GM08714 (cell line): ENCODE results near the gene CIP2A.
"Not testable (repeated sequence)": the region's sequence is repeated elsewhere in the genome, so short reads cannot be mapped to it uniquely, and the experiment has no call there.

Source experiments
- H3K4me3 ChIP-seq: fragments of 200-500 bp; sonication (Bioruptor generic); 2 replicates; pipeline ENCODE4 v1.5.1; 2014; ENCODE audit warnings: mild to moderate bottlenecking, low read length, inconsistent platforms
- ZNF274 ChIP-seq: IDR thresholded peaks from 2 replicates; pipeline ENCODE4 v1.6.1; 2012; ENCODE audit warnings: mild to moderate bottlenecking, low read depth, low read length

CIP2A gene

DNA sequence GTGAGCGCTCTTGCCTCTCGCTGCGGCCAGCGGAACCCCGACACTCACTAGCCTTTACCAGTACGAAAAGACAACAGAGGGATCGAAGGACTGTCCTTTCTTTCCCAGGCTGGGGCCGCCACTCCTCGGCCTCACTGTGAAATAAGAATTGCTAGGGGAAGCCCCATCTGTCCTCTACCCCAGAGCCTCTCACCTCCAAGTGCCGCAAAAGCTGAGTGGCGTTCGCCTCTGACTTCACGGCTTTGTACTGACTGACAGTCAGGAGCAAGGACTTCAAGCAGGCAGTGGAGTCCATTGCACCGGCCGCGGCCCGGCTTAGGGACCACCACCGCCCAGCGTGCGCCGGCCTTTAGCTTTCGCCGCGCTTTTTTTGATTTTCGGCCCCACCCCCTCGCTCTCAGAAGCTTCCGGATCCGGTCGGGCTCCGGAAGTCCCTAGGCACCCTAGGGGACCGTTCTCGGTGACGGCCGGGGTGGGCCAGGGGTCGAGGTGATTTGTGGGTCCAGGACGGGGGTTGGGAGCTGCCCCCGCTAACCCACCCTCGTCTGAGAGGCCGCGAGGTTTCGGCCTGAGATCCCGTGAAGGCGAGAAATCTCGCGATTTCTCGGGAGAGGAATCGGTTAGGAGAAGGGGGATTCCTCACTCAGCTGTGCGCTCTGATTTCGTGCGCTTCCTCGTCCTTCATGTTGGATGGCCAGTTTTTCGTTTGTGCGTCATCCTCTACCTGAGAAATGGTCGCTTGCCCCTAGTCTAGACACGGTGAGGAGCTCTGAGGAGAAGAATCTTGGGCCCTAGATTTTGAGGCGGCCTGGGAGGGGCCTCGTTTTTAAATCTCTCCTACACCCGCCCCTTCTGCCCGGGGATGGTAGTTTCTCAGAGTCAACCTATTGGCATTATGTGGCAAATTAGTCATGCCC lies at the start of gene CIP2A, which contains the start of gene DZIP3:
TSS of gene CIP2A (minus strand) at position 358 of the 917 bp plus-strand sequence. CDS start at position 295, 63 bp downstream.
TSS of gene DZIP3 (plus strand) at position 642 of the 917 bp plus-strand sequence. CDS start 15,685 bp downstream, outside the sequence.
- H3K4me3 ChIP-seq, result peak within 1 kb of the TSS; percentile 89
- TF ChIP-seq ZNF274, result no peak

DNA sequence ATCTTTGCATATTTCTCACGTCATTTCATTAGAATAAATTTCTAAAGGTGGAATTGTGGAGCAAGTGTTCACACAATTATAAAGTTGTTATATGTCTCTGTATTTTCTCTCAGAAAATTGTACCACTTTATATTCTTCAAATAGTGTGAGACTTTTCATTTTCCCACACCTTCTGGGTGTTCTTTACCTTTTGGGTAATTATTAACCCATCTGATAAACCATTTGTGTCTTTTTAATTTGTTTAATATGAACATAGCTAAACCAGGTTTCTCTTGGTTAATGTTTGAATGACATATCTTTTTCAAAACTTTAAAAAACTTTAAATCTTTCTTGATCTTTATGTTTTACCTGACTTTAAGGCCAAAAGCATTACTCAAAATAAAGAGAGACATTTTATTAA lies 40.7 kb upstream of the CIP2A start:
- no peak for TF ChIP-seq ZNF274
- no peak overlapping the region for H3K4me3 ChIP-seq

DNA sequence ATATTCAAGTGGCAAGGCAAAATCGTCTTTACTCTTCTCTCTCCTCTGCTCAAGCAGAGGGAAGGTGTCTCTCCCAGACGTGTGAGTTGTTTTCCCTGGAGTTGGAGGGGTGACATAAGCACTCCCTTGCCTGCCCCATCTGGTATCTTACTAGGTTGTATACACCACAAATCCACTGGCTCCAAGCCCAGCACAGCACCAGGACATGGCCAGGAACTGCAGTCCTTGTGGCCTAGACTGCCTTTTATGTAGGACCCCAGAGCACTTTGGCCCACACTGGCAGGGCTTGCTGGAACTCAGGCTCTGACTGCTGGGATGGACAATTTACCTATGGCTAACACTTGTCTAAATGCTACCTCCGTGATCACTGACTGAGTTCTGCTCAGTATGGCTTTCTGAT lies 34.3 kb upstream of the CIP2A start:
- TF ChIP-seq ZNF274, result no peak
- no peak overlapping the region for H3K4me3 ChIP-seq

DNA sequence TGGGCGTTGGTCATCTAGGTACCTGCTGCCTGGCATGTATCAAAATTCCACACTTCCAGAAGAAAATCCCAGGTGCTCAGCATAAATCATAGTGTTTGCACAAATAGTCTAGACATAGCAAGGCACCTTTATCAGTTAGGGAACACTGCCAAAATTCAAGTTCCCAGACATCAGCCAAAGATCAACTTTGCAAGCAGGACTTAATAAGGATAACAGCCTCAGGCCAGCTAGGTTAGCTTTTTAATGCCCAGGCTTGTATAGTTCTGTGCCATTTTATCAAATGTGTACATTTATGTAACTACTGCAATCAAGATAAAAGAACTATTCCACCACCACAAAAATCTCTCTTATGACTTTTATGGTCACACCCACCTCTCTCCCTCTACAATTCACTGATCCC lies 31.0 kb upstream of the CIP2A start:
- no peak for TF ChIP-seq ZNF274
- no peak overlapping the region for H3K4me3 ChIP-seq

DNA sequence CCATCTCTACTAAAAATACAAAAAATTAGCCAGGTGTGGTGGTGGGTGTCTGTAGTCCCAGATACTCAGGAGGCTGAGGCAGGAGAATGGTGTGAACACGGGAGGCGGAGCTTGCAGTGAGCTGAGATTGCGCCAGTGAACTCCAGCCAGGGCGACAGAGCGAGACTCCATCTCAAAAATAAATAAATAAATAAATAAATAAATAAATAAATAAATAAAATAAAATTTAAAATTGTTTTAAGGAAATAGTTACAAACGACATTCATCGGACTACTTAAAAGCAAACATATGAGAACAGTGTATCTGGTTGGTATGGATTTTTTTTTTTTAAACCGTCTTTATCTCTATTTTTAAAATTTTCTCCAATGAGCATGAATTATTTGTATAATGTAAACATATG lies 26.9 kb upstream of the CIP2A start:
- not testable (repeated sequence) for H3K4me3 ChIP-seq

DNA sequence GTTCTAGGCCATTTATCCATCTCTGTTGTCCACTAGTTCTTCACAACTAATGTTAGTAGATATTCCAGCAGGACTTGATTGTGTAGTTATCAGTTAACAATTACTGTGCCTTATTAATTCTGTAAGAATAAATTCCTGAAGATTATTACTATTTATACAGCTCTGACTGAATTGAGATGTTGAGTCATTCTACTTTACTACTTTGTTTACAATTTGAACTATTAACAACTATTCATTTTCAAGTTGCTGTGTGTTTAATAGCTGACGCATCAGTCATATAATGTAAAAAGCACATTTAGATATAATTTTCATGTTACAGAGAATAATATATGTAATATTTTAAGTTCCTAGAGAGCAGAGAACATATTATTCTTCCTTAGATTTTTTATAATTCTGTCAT lies 21.4 kb upstream of the CIP2A start:
- no peak overlapping the region for H3K4me3 ChIP-seq
- no peak for TF ChIP-seq ZNF274

DNA sequence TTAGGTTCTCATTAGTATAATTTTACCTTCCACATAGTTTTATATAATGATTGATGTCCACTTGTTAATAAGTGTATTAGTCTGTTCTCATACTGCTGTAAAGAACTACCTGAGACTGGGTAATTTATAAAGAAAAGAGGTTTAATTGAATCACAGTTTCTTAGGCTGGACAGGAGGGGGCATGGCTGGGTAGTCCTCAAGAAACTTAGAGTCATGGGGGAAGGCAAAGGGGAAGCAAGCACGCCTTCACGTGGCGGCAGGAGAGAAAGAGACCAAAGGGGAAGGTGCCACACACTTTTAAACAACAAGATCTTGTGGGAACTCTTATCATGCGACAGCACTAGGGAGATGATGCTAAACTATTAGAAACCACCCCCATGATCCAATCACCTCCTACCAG lies 19.5 kb upstream of the CIP2A start:
- H3K4me3 ChIP-seq, result no peak overlapping the region
- no peak for TF ChIP-seq ZNF274

DNA sequence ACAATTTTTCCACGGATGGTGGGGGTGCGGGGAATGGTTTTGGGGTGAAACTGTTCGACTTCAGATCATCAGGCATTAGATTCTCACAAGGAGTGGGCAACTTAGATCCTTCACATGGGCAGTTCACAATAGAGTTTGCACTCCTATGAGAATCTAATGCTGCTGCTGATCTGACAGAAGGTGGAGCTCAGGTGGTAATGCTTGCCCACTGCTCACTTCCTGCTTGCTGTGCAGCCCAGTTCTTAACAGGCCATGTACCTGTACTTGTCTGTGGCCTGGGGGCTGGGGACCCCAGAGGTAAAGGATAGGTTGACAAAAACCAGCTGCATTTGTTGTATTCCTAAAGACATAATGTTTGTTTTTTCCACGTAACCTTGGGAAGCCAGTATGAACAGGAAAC lies 16.3 kb upstream of the CIP2A start:
- no peak overlapping the region for H3K4me3 ChIP-seq
- TF ChIP-seq ZNF274, result no peak

DNA sequence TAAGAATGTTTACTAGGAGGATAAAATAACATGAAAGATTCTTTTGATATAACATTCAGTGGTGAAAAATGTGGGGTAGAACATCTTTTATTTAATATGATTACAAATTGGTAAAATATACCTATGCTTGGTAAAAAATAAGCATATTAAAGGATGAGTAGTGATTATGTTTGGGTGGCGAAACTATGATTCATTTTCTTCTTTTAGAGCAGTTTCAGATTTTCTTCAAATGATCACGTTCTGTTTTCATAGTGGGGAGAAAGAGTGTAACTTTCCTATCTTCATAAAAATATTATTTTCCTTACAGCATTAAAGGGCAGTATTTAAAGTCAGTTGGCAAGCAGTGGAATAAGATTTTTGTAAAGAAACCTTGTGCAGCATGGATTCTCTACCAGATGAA lies 15.8 kb upstream of the CIP2A start:
- TF ChIP-seq ZNF274, result no peak
- H3K4me3 ChIP-seq, result no peak overlapping the region

DNA sequence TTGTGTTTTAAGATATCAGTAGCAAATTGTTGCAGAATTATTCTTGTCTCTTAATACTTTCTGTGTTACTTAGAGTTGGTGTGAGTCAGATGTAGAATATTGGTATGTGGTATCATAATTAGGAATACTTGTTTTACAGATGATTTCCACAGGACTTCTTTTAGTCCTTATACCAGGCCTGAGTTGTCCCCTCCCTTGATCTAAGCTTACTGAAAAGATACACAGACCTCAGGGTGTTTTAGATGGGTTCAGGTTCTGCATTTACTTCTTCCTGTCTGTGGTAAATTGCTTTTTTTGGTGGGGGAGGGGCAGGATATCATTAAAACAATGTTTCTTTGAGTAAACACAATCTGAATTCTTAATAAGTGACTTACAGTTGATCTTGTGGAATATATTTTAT lies 14.5 kb upstream of the CIP2A start:
- TF ChIP-seq ZNF274, result no peak
- no peak overlapping the region for H3K4me3 ChIP-seq

DNA sequence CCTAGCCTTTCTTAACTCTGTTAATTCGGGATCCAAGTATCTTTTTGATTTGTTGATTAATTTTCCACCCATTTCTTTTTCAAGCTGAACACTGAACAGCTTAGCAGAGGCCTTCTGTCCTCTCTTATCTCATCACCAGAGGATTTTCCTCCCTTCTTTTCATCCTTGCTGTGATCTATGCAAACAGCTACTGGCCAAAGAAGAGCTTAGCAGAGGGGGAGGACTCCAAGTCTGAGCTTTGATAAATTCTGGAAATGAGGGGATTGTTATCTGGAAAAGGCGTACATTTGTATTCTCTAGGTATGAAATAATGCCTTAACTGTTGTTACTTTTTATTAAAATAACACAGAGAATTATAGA lies 13.7 kb upstream of the CIP2A start:
- peak overlapping the region; percentile 18; the same call in 1 of the 2 replicates for H3K4me3 ChIP-seq
- TF ChIP-seq ZNF274, result no peak

DNA sequence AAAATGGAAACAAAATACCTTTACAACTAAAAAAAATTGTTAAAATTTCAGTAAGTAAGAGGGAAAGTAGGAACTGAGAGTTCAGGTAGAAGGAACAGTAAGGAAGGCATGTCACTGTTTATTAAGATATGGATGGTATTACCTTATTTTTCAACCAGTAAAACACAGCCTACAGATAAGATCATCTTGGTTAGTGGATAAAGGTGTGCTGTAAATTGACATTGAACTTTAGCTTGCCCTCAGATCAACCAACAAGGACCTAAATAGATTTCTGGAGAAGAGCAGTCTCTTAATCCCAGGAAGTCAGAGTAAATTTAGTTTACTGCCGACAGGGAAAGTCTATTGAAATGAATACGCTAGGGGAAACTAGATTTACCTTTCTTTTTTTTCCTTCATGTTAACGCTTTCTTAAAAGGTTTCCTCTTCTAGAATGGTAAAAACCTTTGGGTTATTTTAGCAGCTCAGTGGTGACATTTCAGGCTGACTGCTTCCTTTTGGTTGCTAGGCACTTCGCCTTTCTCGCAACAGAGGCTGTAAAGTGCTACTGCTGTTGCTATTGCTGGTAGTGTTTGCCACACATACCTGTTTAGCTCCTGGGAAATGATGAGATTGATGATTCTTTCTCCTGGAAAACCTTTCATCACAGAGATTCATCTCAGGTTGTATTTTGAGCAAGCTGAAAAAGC lies 13.2 kb upstream of the CIP2A start:
- TF ChIP-seq ZNF274, result no peak
- peak overlapping the region; percentile 18; the same call in 1 of the 2 replicates for H3K4me3 ChIP-seq

DNA sequence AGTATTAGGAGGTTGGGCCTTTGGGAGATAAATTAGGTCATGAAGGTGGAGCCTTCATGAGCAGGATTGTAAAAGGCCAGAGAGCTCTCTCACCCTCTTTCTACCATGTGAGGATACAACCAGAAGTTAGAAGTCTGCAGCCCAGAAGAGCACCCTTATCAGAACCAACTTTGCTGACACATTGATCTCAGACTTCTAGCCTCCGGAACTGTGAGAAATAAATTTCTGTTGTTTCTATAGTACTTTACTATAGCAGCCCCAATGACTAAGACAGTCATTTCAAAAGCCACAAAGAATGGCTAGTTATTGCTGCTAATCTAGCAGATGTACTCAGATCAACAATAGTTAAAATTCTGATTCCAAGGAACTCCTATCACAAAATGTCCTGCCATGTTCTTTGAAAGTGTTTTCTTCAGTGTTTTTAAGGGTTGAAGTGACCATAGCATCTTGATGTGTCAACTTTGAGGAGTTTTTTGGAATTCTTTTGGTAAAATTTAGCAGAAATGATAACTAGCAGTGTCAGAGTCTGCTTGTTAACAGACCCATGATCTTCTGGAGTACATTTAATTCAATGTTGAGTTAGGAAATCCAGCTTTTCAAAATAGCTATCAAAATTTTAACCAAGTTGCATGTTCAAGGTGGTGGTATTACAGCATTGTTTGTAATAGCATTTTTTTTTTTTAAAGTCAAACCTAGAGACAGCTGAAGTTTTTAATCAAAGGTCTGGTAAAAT lies 10.6 kb upstream of the CIP2A start:
- no peak for TF ChIP-seq ZNF274
- no peak overlapping the region for H3K4me3 ChIP-seq

DNA sequence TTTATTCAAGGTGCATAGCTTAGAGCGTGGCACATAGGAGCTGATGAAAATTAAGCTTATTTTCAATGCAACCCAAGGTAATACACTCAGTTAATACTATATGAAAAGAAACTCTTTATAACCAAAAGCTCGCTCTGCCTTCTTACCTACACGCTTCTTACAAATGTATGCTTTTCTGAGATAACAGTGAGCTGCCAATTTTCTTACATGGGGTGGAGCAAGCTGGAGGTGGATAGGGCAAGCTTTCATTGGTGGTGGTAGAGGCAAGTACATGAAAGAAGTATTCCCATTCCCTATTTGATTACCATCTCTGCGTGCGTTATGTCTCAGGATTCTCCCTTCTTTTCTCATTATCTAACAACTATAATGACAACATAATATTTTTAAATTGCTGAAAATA lies 9.1 kb upstream of the CIP2A start:
- no peak overlapping the region for H3K4me3 ChIP-seq
- no peak for TF ChIP-seq ZNF274
